K562 (cell line): ENCODE results near the gene ATP5F1D. TPM values are rescaled to one million over a fixed set of nuclear protein-coding genes. Genes with fewer than 3 reads are reported as not detected.

Experiments
- ATAC-seq: fragments of 200-7000 bp; cut with Tn5 transposase; 3 replicates; pipeline ENCODE4 v1.9.1; 2020; ENCODE audit warnings: moderate library complexity
- BruUV-seq: library from RNA; stranded (reverse); fragments of 400-500 nt; replicated peaks from 2 replicates; lab custom pipeline; 2021; lab: Mats Ljungman, UMichigan
- CTCF ChIA-PET: fragments of 300-600 bp; formaldehyde crosslinking; extraction: SDS; loops from one replicate; lab custom pipeline; 2021; ENCODE audit warnings: low intra/inter-chr PET ratio; lab: Yijun Ruan, JAX
- POLR2A ChIA-PET: fragments of 300-600, 350-650 bp; sonication (Branson Sonifier 250); formaldehyde crosslinking; extraction: SDS; loops from one replicate; lab custom pipeline; 2021; ENCODE audit warnings: antibody characterized with exemption, inconsistent platforms; lab: Yijun Ruan, JAX
- DNase-seq, 4 experiments: peaks; one replicate each; pipeline versions ENCODE4 v3.0.0 to v3.0.0-alpha.2; 2011 to 2018; ENCODE audit warnings: low spot score in 3 of 4, mixed read lengths in 3 of 4; ENCODE audit errors: extremely low read depth in 1 of 4
- FAIRE-seq: peaks from 2 replicates; lab custom pipeline; 2011; peaks lifted over from hg19 to GRCh38; lab: Jason Lieb, UNC
- H2AFZ ChIP-seq: 2 replicates; pipeline ENCODE4 v1.6.0; 2011; ENCODE audit warnings: low read depth, low read length, control low read depth, inconsistent platforms
- H3K27ac ChIP-seq: fragments of 200-600 bp; 3 replicates; pipeline ENCODE4 v1.8.0; 2011; ENCODE audit warnings: low read depth, mild to moderate bottlenecking, control low read depth, inconsistent platforms, low read length, moderate library complexity, mixed read lengths; ENCODE audit errors: extremely low read depth
- H3K27me3 ChIP-seq, 2 experiments: fragments of 300-600 bp in 1 of 2; 2 replicates in 1 of 2; 3 replicates in 1 of 2; pipeline versions ENCODE4 v1.6.0 to v1.8.0; 2011; ENCODE audit warnings: inconsistent platforms in 2 of 2, low read length in 2 of 2, mild to moderate bottlenecking in 1 of 2, mixed read lengths in 1 of 2, moderate library complexity in 1 of 2; ENCODE audit not compliant: control insufficient read depth in 2 of 2, insufficient read depth in 2 of 2
- H3K36me3 ChIP-seq: fragments of 300-600 bp; 3 replicates; pipeline ENCODE4 v1.8.0; 2011; ENCODE audit warnings: mild to moderate bottlenecking, low read length, inconsistent platforms; ENCODE audit not compliant: control insufficient read depth, insufficient read depth
- H3K4me1 ChIP-seq, 2 experiments: fragments of 200-600 bp in 1 of 2; replicated peaks in 1 of 2; 2 replicates in 1 of 2; 3 replicates in 1 of 2; pipeline versions ENCODE4 v1.5.1 to v1.8.0; 2011; ENCODE audit warnings: inconsistent platforms in 2 of 2, low read length in 2 of 2, mild to moderate bottlenecking in 1 of 2, mixed read lengths in 1 of 2, moderate library complexity in 1 of 2; ENCODE audit not compliant: control insufficient read depth in 2 of 2, insufficient read depth in 2 of 2
- H3K4me2 ChIP-seq: 2 replicates; pipeline ENCODE4 v1.6.1; 2011; ENCODE audit warnings: low read length, control low read depth, inconsistent platforms, mixed read lengths; ENCODE audit not compliant: insufficient read depth
- H3K4me3 ChIP-seq: fragments of 200-600 bp; sonication (generic), shearing (Covaris generic); 2 replicates; pipeline ENCODE4 v1.5.1; 2016; ENCODE audit warnings: control low read depth, inconsistent platforms
- H3K79me2 ChIP-seq: fragments of 200-600 bp; 3 replicates; pipeline ENCODE4 v1.8.0; 2011; ENCODE audit warnings: low read length, inconsistent platforms; ENCODE audit not compliant: control insufficient read depth, insufficient read depth
- H3K9ac ChIP-seq, 2 experiments: 2 replicates each; pipeline versions ENCODE4 v1.6.0 to v1.6.1; 2011; ENCODE audit warnings: low read depth in 2 of 2, low read length in 2 of 2, control low read depth in 1 of 2, inconsistent platforms in 1 of 2, mild to moderate bottlenecking in 1 of 2, mixed read lengths in 1 of 2; ENCODE audit not compliant: insufficient read depth in 1 of 2
- H3K9me1 ChIP-seq: one replicate; pipeline ENCODE4 v1.6.0; 2011; ENCODE audit warnings: inconsistent platforms, mild to moderate bottlenecking, low read length, moderate library complexity; ENCODE audit not compliant: control insufficient read depth, insufficient read depth
- H3K9me3 ChIP-seq: replicated peaks from 2 replicates; pipeline ENCODE4 v1.5.1; 2011; ENCODE audit warnings: low read depth, low read length, inconsistent platforms; ENCODE audit not compliant: control insufficient read depth, insufficient read depth
- H4K20me1 ChIP-seq: replicated peaks from 2 replicates; pipeline ENCODE4 v1.6.1; 2011; ENCODE audit warnings: low read length, inconsistent platforms, mixed read lengths; ENCODE audit not compliant: control insufficient read depth, insufficient read depth
- GABPA ChIP-seq: fragments of 200-800 bp; sonication (Bioruptor generic); conservative IDR thresholded peaks from 2 replicates; pipeline ENCODE4 v1.6.1; 2016; ENCODE audit warnings: low read depth, missing genetic modification characterization, missing compliant biosample characterization
- HCFC1 ChIP-seq: IDR thresholded peaks from 2 replicates; pipeline ENCODE4 v1.6.1; 2012; ENCODE audit warnings: low read depth, low read length, improper control_type of control experiment
- RBM22 ChIP-seq: fragments of 200-400 bp; formaldehyde crosslinking; IDR thresholded peaks from 2 replicates; pipeline ENCODE4 v1.6.1; 2018; ENCODE audit warnings: low read length, low read depth; ENCODE audit not compliant: poor library complexity, severe bottlenecking
- SETDB1 ChIP-seq: IDR thresholded peaks from one replicate; pipeline ENCODE4 v1.6.1; 2012; ENCODE audit warnings: low read length, control low read depth, inconsistent platforms
- TCF7L2 ChIP-seq: fragments of 150-350 bp; IDR thresholded peaks from 2 replicates; pipeline ENCODE4 v1.6.1; 2016; ENCODE audit warnings: low read depth, mild to moderate bottlenecking, low read length, moderate library complexity
- TEAD4 ChIP-seq, 2 experiments: sonication (generic) in 1 of 2; formaldehyde crosslinking in 1 of 2; IDR thresholded peaks; 2 replicates each; pipeline versions ENCODE4 v1.6.1 to v1.8.0; 2012 to 2022; ENCODE audit warnings: borderline replicate concordance in 1 of 2, inconsistent platforms in 1 of 2, low read length in 1 of 2, mild to moderate bottlenecking in 1 of 2, missing genetic modification reagents in 1 of 2
- ZBTB1 ChIP-seq: sonication (generic); formaldehyde crosslinking; IDR thresholded peaks from 2 replicates; pipeline ENCODE4 v1.8.1; 2023; ENCODE audit warnings: missing genetic modification reagents, low read depth, mild to moderate bottlenecking, borderline replicate concordance
- ZNF175 ChIP-seq: fragments of 200-800 bp; sonication (Bioruptor generic); IDR thresholded peaks from 2 replicates; pipeline ENCODE4 v1.6.1; 2016; ENCODE audit warnings: low read depth, mild to moderate bottlenecking, missing genetic modification characterization, missing compliant biosample characterization
- ZNF263 ChIP-seq: sonication (generic); formaldehyde crosslinking; IDR thresholded peaks from 2 replicates; pipeline ENCODE4 v1.8.0; 2022; ENCODE audit warnings: mild to moderate bottlenecking, missing genetic modification reagents, borderline replicate concordance
- ZNF282 ChIP-seq: sonication (generic); formaldehyde crosslinking; IDR thresholded peaks from 2 replicates; pipeline ENCODE4 v1.8.1; 2023; ENCODE audit warnings: missing genetic modification reagents
- ZNF324 ChIP-seq: fragments of 250-450 bp; sonication (Bioruptor Pico); IDR thresholded peaks from 2 replicates; pipeline ENCODE4 v1.4.0; 2020; ENCODE audit warnings: mild to moderate bottlenecking
- WGBS: fragments of 100-300 bp; shearing (Covaris generic); methylation state at CpG from one replicate; pipeline ENCODE4 v1.1.6; 2016; ENCODE audit warnings: low coverage, mixed read lengths; ENCODE audit not compliant: insufficient coverage; ENCODE audit errors: missing lambda C conversion rate; 5-methylcytosine and 5-hydroxymethylcytosine counted together
- in situ Hi-C: fragments of 300-500 bp; cut with MboI; formaldehyde crosslinking; loops from 4 replicates; pipeline ENCODE4 v1.15.0; 2018; ENCODE audit warnings: inconsistent platforms, mixed read lengths
- intact Hi-C: fragments of 100-400 bp; cut with micrococcal nuclease; formaldehyde crosslinking; loops from 2 replicates; pipeline ENCODE4 v1.14.2; 2022
- polyA plus RNA-seq, 8 experiments: library from polyadenylated mRNA; depleted of rRNA in 4 of 8; stranded (reverse) in 5 of 8; unstranded in 3 of 8; fragments of >200 nt; fragmentation: Nextera tagmentation in 2 of 8; fragmentation: Illumina TruSeq in 1 of 8; extraction: Ambion mirVana in 2 of 8; extraction: Trizol in 1 of 8; gene quantifications; 2 replicates each; pipeline versions ENCODE4 v1.2.1 to v1.2.3, GENCODE V29; 2011 to 2014; ENCODE audit warnings: inconsistent platforms in 1 of 8, missing spikeins in 1 of 8
- total RNA-seq, 7 experiments: library from RNA; depleted of rRNA in 6 of 7; stranded (reverse); fragments of >200 nt in 6 of 7; fragmentation: Illumina TruSeq in 2 of 7; extraction: Trizol in 2 of 7; gene quantifications; 2 replicates each; pipeline versions ENCODE4 v1.2.1 to v1.2.3, GENCODE V29; 2011 to 2021; ENCODE audit warnings: low replicate concordance in 1 of 7
- TF ChIP-seq, protein P1 (sequence below), 3 experiments: fragments of 200-800 bp in 1 of 3; fragments of 250-450 bp in 1 of 3; fragments of 450-650 bp in 1 of 3; sonication (Bioruptor Pico) in 1 of 3; sonication (Bioruptor generic) in 1 of 3; formaldehyde crosslinking in 1 of 3; IDR thresholded peaks; 2 replicates each; pipeline versions ENCODE4 v1.6.1 to v1.8.0; 2016 to 2022; ENCODE audit warnings: mild to moderate bottlenecking in 2 of 3, missing genetic modification characterization in 2 of 3, missing compliant biosample characterization in 1 of 3, moderate library complexity in 1 of 3
- TF ChIP-seq, protein P2 (sequence below): sonication (generic); formaldehyde crosslinking; IDR thresholded peaks from 2 replicates; pipeline ENCODE4 v1.8.1; 2023; ENCODE audit warnings: mild to moderate bottlenecking, missing genetic modification reagents

Gene ATP5F1D
- total and polyA plus RNA-seq, 9 of the 15 experiments (the other 6 are each of a cell fraction or from before 2014, with no cell fraction given) = 3.9 to 409 (median 36.8) TPM

DNA sequence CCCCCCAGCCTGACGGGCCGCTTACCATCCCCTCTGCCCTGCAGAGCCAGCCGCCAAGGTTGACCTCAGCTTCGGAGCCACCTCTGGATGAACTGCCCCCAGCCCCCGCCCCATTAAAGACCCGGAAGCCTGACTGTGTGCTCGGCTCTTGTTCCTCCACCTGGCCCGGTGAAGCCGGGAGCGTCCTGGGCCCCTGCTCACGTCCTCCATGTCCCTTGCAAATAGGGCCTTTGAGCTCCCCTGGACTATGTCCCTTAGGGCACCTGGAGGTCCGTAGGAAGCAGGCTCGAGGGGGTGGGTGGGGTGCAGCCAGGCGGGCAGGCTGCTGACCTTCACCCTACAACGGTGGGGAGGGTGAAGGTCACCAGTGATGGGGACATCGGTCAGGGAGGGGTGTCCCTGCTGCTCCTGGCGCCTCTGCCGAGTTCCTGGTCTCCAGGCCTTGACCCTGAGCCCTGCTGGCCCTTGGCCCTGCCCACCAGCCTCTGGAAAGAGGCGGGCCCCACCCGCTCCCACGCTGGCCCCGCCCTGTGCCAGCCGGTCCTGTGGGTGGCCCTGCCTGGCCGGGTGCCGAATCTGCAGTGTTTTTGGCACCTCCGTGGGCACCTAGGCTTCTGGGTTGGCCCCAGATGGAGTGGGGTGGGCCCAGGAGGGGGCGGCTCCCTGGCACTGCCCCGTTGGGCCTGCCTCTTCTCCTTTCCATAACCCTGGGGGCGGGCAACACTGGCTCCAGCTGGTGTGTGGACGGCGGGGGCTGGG lies 3.3 kb downstream of the ATP5F1D start:
- FAIRE-seq (no peak), DNase-seq (no peak), ATAC-seq (no peak)
- Histone ChIP-seq H2AFZ (no peak overlapping the region), H3K4me1 (peaks cover 49 to 95% of the 10 kb centered on the region in 2 experiments), H3K9me1 (peaks cover 4% of the 10 kb centered on the region), H3K27me3 (no peaks in the 10 kb centered on the region), H3K9me3 (no peaks in the 10 kb centered on the region), H3K27ac (peak overlapping the region; percentile 69), H3K4me3 (peak overlapping the region; percentile 21; the same call in 1 of the 2 replicates), H3K4me2 (peak overlapping the region; percentile 96), H3K9ac (peak overlapping the region; percentile 50 to 98; a peak in 3 of 4 replicates), H4K20me1 (0 out of 2 replicates have a peak, but pooled peaks cover 5% of the 10 kb centered on the region), H3K79me2 (peaks cover 46% of the 10 kb centered on the region), H3K36me3 (peaks cover 42% of the 10 kb centered on the region; the same call in 2 of the 3 replicates)
- 46% methylated on average over 27 of the region's 31 CpGs for WGBS
- in situ Hi-C loops (loop anchor here (5.0 to 25.0 kb wide), 2 partner anchors 323 to 483 kb away; partner anchors contain the start of gene MISP), intact Hi-C loops (loop anchor here (1.0 to 5.0 kb wide), 2 partner anchors 21 to 383 kb away; no protein-coding TSS in a partner anchor)
- ChIA-PET CTCF (interaction anchor here (0.6 to 4.5 kb wide), 2 partner anchors 22 to 127 kb away, joined by 3 to 51 read pairs; no protein-coding TSS in a partner anchor), POLR2A (interaction anchor here (0.8 to 5.6 kb wide), 10 partner anchors 8 to 254 kb away, joined by 3 to 90 read pairs (median 4); partner anchors contain the start of genes CIRBP and NDUFS7)
- BruUV-seq = no TSS peak
- no peak for TF ChIP-seq ZNF175 (CRISPR knock-in tag)
- no peak for TF ChIP-seq ZNF263 (CRISPR knock-in tag)
- no peak for TF ChIP-seq TCF7L2
- TF ChIP-seq HCFC1 = peak; percentile 3; the same call in 1 of the 2 replicates
- no peak for TF ChIP-seq ZBTB1 (CRISPR knock-in tag)
- TF ChIP-seq, protein P1, sequence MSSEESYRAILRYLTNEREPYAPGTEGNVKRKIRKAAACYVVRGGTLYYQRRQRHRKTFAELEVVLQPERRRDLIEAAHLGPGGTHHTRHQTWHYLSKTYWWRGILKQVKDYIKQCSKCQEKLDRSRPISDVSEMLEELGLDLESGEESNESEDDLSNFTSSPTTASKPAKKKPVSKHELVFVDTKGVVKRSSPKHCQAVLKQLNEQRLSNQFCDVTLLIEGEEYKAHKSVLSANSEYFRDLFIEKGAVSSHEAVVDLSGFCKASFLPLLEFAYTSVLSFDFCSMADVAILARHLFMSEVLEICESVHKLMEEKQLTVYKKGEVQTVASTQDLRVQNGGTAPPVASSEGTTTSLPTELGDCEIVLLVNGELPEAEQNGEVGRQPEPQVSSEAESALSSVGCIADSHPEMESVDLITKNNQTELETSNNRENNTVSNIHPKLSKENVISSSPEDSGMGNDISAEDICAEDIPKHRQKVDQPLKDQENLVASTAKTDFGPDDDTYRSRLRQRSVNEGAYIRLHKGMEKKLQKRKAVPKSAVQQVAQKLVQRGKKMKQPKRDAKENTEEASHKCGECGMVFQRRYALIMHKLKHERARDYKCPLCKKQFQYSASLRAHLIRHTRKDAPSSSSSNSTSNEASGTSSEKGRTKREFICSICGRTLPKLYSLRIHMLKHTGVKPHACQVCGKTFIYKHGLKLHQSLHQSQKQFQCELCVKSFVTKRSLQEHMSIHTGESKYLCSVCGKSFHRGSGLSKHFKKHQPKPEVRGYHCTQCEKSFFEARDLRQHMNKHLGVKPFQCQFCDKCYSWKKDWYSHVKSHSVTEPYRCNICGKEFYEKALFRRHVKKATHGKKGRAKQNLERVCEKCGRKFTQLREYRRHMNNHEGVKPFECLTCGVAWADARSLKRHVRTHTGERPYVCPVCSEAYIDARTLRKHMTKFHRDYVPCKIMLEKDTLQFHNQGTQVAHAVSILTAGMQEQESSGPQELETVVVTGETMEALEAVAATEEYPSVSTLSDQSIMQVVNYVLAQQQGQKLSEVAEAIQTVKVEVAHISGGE (CRISPR knock-in tag; IDR thresholded peaks at IDR 0.05) = no peak
- TF ChIP-seq RBM22 = no peak
- TF ChIP-seq, protein P2, sequence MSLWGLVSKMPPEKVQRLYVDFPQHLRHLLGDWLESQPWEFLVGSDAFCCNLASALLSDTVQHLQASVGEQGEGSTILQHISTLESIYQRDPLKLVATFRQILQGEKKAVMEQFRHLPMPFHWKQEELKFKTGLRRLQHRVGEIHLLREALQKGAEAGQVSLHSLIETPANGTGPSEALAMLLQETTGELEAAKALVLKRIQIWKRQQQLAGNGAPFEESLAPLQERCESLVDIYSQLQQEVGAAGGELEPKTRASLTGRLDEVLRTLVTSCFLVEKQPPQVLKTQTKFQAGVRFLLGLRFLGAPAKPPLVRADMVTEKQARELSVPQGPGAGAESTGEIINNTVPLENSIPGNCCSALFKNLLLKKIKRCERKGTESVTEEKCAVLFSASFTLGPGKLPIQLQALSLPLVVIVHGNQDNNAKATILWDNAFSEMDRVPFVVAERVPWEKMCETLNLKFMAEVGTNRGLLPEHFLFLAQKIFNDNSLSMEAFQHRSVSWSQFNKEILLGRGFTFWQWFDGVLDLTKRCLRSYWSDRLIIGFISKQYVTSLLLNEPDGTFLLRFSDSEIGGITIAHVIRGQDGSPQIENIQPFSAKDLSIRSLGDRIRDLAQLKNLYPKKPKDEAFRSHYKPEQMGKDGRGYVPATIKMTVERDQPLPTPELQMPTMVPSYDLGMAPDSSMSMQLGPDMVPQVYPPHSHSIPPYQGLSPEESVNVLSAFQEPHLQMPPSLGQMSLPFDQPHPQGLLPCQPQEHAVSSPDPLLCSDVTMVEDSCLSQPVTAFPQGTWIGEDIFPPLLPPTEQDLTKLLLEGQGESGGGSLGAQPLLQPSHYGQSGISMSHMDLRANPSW = no peak
- no peak for TF ChIP-seq SETDB1
- TF ChIP-seq GABPA (tag) = no peak
- no peak for TF ChIP-seq TEAD4 (IDR thresholded peaks at IDR 0.05; ENCODE audit: low read length)
- no peak for TF ChIP-seq TEAD4 (CRISPR knock-in tag; IDR thresholded peaks at IDR 0.05; ENCODE audit: borderline replicate concordance)
- 0 out of 2 replicates have a peak, but pooled peaks have one; percentile 45 for TF ChIP-seq ZNF282
- no peak for TF ChIP-seq ZNF324 (CRISPR knock-in tag)
